Stimulated activated CD4-positive, alpha-beta T cell treated with anti-CD3 and anti-CD28 coated beads, TNF-alpha, amount 100 ng/mL, for 48 hours (primary cell): ENCODE data around the gene DPRX.

Experiments used
- DNase-seq, 3 donors: peaks; one replicate each; pipeline ENCODE4 v3.0.0-alpha.2; 2020; ENCODE audit warnings: low read depth in 3 of 3

The DPRX gene, protein sequence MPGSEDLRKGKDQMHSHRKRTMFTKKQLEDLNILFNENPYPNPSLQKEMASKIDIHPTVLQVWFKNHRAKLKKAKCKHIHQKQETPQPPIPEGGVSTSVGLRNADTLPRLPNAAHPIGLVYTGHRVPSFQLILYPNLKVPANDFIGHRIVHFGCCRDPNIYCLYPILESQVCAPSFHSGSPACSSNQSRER

DNA sequence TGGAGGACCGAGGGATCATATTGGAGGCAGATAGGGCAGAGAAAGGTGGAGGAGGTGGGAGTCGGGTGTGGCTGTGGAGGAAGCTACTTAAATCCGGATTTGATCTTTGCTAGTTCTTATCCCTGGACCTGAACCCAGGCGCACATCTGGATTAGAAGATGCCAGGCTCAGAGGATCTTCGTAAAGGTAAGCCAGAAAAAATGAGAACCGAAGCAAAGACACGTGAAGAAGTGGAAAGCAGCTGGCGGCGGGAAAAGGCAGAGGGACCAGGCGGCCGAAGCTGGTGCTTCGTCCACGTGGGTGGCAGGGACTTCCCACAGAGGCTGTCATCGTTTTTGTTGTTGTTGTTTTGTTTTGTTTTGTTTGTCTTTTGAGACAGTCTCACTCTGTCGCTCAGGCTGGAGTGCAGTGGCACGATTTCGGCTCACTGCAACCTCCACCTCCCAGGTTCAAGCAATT lies at the start of gene DPRX:
TSS of gene DPRX (plus strand) at position 51 of the 459 bp plus-strand sequence. CDS start at position 159, 108 bp downstream.
- no peak for DNase-seq

DNA sequence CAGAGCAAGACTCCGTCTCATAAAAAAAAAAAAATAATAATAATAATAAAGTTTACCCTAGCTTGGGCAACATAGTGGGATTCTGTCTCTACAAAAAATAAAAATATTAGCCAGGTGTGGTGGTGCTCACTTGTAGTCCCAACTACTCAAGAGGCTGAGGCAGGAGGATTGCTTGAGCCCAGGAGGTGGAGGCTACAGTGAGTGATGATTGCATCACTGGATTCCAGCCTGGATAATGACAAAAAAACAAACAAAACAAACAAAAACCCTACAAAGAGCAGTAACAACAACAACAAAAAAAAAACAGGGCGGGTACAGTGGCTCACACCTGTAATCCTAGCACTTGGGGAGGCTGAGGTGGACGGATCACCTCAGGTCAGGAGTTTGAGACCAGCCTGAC lies 48.6 kb upstream of the DPRX start:
- DNase-seq = no peak

DNA sequence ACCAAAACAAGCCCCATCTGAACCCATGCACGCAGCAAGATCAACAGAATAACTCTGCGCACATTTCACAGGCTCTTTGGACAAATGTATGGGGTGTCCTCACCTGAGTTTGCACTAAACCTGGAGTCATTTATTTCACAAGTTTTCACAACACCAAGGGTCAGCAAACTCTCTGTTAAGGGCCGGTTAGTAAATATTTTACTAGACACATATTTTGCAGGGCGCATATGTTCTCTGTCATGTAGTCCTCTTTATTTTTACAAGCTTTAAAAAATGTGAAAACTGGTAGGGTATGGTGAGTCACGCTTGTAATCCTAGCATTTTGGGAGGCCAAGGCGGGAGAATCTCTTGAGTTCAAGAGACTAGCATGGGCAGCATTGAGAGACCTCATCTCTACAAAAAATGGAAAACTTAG lies 45.5 kb upstream of the DPRX start:
- DNase-seq = no peak

DNA sequence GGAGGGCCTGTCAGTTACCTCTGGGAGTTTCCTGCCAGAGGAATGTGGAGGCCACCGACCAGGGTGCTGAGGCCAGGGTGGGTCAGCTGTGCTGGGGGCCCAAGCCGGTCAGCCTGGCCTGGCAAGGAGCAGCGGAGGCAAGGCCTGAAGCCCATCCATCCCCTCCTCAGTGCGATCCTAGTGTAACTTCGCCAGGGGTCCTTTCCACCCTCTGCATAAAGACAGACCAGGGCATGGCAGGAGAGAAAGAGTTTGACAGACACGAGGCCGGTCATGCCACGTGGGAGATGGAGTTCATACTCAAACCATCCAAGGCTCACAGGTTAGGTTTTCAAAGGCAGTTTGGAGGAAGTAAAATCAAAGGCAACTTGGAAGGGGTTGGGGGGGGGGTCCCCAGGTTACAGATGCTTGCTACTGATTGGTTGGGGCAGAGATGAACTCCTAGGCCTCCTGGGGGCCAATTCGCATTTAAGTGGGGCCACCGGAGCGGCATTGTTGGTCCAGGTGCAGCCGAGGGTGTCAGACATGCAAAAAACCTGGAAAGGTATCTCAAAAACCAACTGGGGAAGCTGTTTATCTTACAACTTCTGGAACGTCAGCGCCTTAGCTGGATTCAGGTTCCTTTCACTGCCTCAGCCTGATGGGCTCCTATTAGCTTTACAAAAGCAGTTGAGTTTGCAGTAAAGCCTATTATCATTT lies 36.8 kb upstream of the DPRX start:
- DNase-seq = no peak

DNA sequence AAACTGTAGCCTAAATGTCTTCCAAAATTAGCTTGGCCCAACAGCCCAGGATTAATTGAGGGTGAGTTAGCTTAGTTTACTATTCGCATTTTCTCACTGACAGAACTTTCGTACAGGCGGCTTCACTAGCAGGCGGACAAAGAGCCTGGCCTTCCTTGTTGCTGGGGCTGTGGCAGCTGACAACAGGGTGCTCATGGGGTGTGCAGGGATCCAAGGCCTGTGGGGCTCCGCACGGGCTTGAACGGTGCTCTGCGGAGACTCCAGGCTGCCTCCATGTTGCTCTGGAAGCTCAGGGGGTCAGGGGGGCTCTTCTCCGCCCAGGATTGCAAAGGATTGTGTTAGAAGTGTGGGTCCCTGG lies 36.3 kb upstream of the DPRX start:
- DNase-seq = no peak

DNA sequence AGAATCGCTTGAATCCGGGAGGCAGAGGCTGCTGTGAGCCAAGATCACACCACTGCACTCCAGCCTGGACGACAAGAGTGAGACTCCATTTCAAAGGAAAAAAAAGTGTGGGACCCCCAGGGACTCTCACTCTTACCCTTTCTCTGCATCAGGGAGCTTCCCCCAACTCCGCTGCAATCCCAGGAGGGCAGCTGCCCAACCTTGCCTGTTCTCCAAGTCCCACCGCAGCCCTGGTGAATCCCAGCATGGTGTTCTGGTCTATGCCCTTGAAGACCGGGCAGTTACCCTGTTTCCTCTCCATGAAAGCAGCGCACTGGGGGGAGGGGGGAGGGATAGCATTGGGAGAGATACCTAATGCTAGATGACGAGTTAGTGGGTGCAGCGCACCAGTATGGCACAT lies 35.7 kb upstream of the DPRX start:
- DNase-seq = no peak

DNA sequence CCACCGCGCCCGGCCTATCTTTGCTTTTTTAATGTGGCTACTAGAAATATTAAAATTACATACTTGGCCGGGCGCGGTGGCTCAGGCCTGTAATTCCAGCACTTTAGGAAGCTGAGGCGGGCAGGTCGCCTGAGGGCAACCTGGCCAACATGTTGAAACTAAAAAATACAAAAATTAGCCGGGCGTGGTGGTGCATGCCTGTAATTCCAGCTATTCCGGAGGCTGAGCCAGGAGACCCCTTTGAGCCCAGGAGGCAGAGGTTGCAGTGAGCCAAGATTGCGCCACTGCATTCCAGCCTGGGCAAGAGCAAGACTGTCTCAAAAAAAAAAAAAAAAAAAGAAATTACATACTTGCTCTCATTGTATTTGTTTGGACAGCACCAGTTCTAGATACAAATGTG lies 34.8 kb upstream of the DPRX start:
- no peak for DNase-seq

DNA sequence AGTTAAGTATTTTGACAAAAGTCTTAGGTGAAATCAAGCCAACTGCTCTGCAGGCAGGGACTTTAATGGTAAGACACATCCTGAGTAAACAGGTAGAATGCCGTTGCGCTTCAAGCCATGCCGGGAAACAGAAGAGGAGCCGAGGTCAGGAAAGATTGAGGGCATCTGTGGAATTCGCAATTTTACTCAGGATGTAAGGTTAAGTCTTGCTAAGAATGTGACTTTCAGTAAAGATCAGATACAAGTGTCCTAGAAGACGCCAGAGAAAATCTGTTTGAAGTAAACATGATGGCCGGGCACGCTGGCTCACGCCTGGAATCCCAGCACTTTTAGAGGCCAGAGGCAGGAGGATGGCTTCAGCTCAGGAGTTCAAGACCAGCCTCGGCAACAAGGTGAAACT lies 33.4 kb upstream of the DPRX start:
- DNase-seq = no peak

DNA sequence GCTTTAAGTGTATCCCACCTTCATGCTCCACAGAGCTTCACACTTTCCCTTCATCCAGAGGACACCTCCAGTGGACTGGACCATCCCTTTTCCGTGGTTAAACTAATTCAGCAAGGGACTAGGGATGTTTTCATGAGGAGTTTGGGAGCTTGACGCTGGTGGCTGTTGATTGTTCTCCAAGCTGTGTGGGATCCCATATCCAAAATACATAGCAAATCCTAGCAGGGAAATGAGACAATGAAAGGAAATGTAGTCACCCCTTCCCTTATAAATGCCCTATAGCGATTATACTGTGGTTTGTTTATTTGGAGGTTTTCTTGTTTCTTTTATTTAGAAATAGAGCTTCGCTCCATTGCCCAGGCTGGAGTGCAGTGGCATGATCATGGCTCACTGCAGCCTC lies 31.6 kb upstream of the DPRX start:
- DNase-seq = no peak

DNA sequence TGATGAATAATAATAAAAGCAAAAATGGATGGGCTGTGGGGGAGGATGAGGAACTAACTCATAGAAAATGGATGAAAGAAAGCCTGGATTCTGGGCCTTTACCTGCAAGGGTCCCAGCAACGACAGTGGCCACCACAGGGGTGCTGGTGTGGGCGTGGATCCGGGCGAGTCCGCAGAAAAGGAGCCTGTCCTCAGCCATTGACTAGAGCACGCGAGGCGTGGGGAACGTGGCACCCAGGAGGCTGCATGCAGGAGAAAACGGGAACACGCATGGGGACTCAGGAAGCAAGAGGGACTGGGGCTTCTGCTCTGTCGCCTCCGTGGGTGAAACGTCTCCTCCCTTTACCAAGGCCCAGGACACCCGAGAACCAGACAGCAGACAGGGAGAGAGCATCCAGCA lies 25.8 kb upstream of the DPRX start:
- DNase-seq = no peak

DNA sequence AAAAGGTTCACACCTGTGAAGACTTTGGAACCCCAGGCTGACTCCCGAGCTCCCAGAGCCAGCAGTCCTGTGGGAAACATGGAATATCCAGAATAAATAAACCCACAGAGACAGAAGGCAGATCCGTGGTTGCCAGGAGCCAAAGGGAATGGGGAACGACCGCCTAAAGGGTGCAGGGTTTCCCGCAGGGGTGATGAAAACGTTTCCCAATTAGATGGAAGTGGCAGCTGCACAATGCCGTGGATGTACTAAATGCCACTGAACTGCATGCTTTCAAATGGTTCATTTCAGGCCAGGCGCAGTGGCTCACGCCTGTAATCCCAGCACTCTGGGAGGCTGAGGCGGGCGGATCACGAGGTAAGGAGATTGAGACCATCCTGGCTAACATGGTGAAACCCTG lies 23.4 kb upstream of the DPRX start:
- no peak for DNase-seq

DNA sequence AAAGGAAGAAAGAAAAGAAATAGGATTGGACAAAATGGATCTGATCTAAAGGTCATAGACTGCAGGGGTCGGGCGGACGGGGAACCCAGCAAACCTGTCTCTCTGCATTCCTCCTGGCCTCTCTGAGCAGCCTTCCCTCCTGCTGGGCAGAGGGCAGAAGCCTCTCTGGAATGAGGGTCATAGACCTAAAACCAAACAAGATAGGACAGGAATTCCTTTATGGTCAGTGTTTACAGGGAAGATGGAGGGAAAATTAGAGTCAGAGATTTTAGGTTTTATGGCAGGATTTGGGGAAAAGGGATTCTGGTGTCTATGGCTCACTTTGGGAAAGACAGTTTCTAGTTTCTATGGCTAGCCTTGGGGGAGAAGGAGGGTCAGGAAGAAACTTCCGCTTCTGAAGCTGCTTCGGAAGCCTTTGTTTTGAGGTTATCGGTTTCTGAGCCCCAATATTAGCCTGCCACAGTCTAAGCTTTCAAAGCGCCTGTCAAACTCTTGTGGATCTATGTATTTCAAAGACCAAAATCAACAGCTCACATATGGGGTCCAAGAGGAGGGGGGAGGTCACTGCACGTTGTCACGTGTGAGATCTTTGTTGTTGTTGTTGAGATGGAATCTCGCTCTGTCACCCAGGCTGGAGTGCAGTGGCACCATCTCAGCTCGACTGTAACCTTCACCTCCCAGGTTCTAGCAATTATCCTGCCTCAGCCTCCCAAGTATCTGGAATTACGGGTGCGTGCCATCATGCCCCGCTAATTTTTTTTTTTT lies 18.9 kb upstream of the DPRX start:
- no peak for DNase-seq

DNA sequence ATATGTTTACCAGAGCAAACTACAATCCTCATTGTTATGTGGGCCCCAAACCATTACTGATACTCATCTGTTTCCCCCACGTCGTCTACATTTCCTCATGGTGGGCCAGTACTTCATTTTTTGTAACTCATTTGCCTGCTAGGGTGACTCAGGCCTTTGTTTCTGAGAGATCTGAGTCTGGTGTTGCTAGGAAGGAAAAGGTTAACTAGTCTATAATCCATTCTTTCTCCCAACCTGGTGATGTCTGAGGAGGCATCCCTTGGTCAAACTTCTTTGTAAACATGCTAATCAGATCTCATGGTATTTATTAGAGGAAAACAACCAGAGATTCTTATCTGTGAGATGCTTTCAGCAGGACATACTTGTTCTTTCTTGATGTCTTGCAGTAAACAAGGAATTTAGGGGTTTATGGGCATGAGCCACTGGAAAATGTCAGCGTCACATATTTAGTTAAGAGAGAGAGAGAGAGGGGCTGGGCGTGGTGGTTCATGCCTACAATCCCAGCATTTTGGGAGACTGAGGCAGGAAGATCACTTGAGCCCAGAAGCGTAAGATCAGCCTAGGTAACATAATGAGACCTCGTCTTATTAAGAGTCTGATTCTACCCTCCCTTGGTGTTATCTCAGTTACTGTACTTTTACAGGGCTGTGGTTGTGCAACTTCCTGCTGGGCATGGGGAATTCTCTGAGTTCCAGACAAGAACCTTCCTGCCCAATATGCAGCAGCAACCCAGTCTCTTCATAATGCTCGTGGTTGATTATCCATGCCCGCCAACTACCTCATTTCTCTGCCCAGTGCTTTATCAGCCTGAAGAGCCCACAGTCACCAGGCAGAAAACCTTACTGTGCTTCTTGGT lies 9.7 kb upstream of the DPRX start:
- DNase-seq = no peak

DNA sequence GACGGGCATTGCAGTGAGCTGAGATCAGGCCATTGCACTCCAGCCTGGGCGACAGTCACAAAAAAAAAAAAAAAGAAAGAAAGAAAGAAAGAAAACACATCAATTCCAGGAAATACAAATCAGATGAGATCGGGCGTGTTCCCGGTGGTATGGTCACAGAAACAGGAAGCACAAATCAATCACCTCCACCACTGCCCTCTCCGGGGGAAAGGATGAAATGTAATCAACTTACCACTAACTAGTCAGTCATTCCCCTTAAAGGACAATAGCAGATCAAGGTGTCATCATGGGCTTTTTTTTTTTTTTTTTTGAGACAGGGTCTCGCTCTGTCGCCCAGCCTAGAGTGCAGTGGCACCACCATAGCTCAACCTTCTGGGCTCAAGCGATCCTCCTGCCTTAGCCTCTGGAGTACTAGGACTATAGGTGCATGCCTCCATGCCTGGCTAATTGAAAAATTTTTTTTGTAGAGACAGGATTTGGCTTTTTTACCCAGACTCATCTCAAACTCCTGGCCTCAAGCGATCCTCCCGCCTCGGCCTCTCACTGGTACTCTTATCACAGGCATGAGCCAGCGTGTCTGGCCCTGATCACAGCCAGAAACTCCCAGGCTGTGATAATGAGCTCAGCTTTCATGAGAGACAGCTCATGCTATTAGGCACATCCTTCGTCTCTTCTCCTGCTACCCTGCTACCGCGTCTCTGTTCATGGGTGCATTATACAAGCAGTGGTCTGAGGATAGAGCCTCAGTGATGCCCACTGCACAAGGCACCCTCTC lies 6.8 kb upstream of the DPRX start:
- no peak for DNase-seq

DNA sequence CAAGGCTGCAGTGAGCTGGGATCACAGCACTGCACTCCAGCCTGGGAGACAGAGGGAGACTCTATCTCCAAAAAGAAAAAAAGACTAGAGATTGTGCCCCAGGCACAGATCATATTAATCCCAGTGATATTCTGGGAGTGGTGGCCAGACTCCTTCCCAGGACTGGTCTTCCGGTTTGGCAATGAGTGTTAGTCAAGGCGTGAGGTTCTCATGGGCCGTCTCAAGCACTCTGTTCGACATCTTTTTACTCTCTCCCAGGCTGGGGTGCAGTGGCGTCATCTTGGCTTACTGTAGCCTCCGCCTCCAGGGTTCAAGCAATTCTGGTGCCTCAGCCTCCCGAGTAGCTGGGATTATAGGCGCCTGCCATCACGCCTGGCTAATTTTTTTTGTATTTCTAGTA lies 5.3 kb upstream of the DPRX start:
- DNase-seq = no peak

DNA sequence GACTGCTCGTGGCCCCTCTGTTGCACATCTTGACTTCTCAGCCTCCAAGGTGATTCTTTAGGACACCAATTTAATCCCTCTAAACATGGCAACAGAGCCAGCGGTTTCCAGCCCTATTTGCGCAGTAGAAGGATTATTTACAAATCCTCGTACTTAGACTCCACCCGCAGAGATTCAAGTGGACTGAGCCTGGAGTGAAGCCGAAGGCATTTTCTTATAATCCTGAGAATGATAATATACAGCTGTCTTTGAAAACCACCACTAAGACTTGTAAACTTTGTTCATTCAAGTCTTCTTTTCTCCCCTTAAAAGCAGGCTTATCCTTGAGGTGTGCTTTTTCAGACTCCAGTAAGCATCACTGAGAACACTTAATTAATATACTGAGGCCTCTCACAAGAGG lies 4.8 kb upstream of the DPRX start:
- DNase-seq = no peak

DNA sequence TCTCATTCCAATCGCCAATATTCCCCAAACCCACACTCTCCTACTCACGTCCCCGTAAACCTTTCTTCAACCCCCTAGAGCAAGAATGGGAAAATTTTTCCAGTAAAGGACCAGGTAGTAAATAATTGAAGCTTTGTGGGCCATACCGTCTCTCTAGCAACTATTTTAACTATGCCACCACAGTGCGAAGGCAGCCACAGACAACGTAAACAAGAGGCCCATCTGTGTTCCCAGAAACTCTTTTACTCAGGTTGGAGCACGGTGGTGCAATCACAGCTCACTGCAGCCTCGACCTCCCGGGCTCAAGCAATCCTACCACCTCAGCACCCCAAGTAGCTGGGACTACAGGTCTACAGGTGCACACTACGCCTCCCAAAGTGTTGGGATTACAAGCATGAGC lies 3.0 kb downstream of the DPRX start:
- DNase-seq = no peak

DNA sequence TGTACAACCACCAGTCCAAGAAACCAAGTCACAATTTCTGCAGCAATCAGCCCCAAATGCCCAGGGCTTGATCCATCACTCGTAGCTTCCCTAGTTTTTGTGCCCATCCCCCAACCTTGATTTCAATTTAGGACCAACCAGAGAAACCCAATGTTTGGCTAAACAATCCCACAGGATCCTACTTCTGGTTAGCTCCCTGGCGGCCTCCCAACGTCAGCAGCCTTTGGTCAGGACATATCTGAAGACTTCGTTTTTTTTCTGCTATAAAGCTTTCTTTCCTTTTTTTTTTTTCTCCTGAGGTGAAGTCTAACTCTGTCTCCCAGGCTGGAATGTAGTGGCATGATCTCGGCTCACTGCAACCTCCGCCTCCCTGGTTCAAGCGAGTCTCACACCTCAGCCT lies 7.7 kb downstream of the DPRX start:
- DNase-seq = no peak

DNA sequence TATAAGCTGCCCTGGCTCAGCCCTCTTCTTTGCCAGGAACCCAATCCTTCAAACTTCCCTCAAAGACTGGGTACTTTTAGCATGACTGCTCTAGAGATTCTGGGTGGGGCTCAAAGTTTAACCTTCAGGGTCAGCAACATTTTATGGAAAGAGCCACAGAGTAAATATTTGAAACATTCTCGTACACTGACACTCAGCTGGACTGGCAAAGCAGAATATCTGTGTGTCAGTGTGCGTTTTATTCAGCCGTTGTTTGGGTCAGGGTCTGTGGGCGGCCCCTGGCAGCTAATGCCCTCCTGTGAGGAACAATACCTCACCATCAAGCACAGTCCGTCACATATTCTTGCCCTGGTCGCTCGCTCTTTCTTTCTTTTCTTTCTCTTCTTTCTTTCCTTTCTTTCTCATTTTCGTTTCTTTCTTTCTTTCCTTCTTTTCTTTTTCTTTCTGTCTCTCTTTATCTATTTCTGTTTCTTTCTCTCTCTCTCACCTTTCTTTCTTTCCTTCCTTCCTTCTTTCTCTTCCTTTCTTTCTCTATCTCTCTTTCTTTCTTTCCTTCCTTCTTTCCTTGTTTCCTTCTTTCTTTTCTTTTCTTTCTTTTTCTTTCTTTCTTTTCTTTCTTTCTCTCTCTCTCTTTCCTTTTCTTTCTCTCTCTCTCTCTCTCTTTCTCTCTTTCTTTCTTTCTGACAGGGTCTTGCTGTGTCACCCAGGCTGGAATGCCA lies 10.7 kb downstream of the DPRX start:
- DNase-seq = no peak

DNA sequence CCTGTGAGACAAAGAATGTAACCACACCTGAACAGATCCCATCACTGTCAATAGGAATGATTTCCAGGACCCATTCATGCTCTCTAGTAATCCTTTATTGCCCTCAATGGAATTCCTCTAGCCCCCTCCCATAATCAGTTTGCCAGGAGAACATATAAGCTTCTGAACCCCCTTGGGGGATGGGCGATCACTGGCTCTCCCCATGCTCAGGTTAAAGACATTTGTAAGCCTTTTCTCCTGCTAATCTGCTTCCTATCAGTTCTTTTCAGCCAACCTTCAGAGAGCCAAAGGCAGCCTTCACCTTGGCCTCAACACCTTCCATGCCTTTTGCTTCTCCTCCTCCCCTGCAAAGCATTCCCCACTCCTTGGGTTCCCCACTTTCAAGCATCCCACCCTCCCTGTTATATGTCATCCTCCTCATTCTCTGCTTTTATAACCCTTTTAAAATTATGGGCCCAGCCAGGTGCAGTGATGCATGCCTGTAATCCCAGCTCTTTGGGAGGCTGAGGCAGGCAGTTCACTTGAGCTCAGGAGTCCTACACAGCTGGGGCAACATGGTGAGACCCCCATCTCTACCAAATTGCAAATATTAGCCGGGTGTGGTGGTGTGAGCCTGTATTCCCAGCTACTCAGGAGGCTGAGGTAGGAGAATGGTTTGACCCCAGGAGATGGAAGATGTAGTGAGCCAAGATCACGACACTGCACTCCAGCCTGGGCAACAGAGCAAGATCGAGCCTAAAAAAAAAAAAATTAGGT lies 12.4 kb downstream of the DPRX start:
- no peak for DNase-seq
